Amygdala (tissue), 56 donors: Measurements from ENCODE around the gene ZNF669.
A peak's percentile ranks its signal among the peaks of the same experiment; 100 is the strongest.

Source experiments
- DNase-seq, 56 donors: peaks; one replicate each; lab custom pipeline; 2025; lab: John Stamatoyannopoulos, UW

ZNF669 gene

DNA sequence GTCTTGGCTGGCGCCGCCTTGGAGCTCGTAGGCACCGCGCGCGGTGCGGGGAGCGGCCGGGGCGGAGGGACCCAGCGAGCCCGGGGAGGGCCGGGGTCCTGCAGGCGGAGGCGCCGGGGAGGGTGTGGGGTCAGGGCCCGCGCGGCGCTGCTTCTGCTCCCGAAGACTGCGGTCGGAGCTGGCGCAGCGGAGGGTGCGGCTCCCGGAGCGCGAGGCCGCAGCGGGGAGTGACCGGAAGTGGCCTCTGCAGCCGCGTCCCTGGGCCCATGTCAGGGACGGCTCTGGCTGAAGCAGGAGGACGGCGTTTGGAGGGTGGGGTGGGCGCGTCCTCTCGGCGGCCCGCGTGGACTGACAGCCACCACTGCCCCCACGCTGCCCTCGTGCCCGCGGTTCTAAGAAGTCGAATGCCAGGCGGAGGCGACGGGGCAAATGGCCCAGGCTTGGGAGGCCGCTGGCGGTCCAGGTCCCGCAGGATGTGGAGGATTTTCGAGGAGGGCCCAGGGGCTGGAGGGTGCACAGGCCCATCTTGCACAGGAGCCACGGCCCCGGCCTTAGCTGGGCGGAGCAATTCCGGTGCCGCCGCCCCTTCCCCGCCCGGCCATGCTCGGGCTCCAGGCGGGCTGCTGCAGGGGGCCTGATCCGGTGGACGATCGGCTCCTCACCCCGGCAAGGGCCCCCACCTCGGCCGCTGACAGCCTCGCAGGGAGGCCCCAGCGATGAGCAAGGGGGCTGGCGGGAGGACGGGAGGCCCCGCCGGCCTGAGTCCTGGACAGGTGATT lies 7.7 kb upstream of the ZNF669 start:
- DNase-seq: peak in 30 of 56 donors; percentile 9 to 68 (median 34)

DNA sequence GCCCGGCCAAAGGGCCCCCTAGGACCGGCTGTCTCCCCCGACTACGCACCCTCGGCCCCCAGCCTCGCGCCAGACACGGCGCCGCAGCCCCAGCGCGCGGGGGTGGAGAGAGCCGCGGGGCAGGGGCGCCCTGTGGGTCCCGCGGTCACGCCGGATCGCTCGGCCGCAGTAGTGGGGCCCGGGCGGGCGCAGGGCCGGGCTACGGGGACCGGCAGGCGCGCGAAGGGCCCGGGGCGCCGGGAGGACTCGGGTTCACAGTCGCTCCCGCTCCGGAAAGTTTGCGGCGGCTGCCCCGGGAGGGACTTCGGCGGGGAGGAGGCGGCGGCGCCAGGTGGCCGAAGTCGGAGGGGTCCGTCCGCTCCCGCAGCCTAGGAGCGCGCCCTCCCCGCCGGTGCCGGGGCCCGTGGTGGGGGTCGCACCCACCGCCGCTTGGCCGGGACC lies 7.1 kb upstream of the ZNF669 start:
- DNase-seq: peak in 1 of 56 donors; percentile 28

DNA sequence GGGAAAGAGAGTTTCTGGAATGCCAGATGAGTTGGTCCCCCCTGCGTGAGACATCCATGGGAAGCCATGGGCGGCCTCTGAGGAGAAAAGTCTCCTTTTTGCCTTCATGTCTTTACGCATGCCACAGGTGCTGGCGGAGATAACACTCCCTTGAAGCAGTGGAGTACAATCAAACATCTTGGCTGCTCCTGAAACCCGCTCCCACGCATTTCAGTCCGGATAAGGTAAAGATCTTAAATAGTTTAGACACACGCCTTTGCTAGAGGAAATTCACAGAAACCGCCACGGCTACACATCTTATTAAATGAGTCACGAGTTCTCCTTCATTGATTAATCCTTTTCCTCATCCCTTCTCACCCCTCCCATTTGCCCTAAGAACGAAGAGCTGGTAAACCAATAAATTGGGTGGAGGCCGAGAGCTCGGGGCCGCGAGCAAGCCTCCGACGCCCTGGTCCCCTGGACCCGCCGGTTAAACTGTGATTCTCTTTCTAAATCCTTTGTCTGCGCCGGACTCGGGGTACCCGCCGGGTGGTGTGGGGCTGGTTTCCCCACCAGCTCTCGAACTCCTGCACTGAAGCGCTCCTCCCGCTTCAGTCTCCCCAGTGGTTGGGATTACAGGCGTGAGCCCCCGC lies 6.6 kb upstream of the ZNF669 start:
- no peak for DNase-seq

DNA sequence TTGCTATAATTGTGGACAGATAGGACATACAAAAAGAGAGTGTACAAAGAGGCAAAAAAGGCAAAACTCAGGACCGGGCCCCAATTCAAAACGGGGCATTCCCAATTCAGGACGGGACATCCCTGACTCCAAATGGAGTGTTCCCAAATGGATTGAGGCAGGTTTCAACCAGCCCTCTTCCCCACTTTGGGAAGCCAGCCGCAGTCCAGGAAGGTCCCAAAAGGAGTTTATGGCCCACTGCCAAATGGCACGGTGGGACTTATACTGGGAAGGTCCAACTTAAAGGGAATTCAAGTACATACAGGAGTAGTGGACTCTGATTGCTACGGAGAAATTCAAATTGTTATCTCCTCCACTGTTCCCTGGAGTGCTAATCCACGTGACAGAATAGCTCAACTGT lies 3.5 kb upstream of the ZNF669 start:
- no peak for DNase-seq

DNA sequence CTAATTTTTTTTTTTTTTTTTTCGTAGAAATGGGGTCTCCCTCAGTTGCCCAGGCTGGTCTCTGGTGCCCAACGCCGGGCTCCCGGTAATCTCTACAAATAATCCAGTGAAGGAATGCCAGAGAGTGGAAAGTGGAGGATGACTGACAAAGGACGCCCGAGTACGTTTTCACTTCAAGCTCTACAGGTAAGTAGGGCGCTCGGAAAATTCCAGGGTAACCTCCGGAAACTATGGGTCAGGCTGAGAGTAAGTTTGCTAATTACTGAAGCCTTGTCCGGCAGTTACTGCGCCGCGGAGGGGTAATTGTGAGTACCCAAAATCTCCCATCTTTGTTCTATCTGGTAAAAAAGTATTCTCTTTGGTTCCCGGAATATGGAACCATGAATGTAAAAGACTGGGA lies 1.8 kb upstream of the ZNF669 start:
- no peak for DNase-seq

DNA sequence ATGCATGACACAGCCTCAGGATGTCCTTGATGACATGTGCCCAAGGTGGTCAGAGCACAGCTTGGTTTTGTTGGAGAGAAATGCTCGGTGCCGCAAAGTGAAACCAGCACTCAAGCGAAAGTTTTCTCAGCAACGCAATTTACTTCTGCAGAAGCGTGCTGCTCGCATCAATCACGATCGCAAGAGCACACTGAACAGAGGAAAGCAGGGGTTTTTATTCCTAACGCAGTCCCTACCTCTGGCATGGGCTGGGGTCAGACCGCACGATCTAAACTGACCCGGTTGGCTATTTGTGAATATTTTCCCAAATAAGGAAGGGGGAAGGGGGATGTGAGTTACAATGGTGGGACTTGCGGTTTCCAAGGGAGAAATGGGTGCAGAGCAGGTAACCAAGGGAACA lies 809 bp upstream of the ZNF669 start:
- no peak for DNase-seq

DNA sequence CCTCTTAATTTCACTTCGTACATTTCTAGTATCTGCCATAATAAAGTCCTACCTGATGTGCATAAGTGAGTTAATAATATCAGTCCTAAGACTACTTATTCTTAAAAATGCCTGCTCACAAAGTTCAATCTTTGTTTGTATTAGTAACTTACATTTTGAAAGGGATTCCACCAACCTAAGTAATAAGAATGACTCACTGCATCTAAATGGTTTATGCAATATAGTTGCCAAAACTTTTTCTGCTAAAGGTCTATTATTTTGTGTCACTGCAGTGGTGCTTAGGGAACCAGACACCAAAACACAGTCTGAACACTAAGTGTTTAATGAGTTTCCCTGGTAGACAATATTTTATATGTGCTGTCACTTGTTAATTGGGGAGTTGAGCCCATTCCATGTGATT lies 1.8 kb downstream of the ZNF669 start:
- no peak for DNase-seq

DNA sequence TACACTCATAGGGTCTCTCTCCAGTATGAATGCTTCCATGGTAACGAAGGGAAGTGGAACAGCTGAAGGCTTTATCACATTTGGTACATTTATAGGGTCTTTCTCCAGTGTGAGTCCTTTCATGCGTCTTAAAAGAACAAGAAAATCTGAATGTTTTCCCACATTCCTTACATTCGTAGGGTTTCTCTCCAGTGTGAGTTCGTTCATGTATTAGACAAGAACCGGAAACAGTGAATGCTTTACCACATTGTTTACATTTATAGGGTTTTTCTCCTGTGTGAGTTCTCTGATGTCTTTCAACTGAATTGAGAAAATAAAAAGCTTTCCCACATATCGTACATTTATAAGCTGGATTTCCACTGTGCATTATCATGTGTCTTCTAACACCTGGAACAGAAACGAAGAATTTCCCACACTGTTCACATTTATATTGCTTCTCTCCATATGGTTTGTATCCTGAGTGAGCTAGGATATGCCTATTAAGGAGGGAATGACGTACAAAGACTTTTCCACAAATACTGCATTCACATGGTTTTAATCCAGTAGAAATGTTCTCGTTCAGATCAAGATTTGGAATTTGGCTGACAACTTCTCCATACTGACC lies 3.4 kb downstream of the ZNF669 start:
- no peak for DNase-seq

DNA sequence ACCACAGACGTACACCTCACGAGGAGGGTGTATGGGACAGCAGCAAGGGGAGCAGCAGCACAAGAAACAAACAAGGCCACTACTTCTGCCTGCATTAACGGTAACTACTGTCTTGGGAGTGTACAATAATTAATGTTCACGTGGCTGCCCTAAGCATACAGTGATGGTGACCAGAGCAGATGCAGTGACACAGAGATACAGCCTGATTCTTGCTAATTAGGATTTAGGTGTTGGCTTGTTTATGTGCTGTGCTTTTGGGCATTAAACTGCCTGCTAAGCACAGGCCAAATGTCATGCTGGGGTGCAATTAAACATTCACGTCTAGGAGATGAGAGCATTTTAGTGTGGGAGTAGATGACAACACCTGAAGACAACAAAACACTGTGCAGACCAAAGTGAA lies 7.2 kb downstream of the ZNF669 start:
- DNase-seq: no peak

DNA sequence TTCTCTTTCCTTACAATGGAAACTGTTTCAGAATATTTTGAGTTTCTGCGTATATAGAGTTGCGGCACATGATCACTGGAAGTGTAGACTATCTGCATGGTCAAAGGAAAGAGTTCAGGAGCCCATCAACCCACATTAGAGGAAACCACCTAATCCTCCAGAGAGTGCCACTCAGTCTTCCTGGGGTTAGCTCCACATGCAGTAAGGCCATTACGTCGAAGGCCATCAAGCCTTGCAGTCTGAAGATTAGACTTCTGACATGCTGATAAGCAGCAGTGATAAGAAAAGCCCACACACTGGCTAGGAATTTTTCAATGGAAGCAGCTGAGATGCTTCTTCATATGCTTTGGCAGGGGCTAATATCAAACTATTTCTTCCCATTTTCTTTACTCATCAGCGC lies 7.6 kb downstream of the ZNF669 start:
- DNase-seq: no peak

DNA sequence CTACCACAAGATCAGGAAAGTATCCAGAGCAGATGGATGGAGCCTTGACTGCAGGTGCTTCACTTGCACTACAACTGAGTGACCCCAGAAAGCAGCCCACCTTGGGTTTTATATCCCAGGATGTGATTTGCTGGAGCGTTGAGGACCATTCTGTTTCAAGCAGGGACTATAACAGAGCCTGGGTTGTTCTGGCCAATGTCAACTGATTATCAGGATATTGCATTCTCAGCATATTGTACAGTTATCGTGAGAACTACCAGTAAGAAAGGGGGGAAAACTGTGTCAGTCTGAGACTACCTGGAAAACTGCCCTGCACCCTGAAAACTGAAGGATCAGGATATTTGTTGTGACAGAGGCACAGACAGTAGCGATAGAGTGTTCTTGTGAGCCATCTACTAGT lies 8.0 kb downstream of the ZNF669 start:
- no peak for DNase-seq

DNA sequence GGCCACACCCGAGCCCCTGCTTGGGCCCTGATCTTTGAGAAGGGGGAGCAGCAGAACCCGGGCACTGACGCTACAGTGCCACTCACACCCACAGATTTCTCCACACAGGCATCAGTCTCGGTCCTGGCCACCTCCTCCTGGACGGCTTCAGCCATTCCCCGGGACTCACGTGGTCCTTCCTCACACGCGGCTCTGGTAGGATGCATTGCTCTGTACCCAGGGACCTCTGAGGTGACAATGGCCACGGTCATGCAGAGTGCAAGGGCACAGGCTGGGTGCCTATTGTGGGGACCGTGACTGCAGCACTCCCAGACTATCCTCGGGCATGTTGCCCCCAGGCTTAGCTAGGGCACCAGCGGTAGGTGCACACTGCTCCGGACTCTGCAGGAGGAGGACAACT lies 13.7 kb downstream of the ZNF669 start:
- no peak for DNase-seq

DNA sequence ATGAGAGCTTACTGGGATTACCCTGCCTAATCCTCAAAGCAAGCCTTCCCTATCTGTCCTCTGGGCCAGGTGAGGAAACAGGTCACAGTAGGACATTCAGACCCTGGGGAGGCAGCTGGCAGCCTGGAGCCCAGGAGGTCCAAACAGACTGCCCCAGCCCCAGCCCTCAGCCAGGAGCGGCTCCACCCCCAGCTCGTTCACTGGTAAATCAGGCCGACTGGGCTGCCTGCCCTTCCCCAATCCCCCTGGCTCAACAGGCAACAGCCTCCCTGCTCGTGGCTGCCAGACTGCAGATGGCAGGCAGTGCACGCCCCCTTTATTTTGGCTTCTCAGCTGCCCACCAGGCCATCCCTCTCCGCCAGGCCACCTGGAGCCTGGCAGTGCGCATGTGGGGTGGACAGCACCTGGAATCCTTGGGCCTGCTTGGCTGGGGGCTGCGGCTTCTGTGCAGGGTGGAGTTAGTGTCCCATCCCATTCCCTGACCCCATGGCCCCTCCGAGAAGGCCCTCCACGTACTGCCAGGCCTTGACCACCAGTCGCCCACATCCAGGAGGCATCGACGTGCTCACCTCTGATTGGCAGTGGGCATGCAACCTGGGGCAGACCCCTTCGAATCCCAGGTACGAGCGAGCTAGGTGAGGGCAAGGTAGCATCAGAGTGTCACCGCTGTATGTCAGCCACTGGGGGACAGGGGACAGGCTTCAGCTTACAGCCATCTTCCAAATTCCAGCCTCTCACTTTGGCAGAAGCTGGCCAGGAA lies 14.4 kb downstream of the ZNF669 start:
- no peak for DNase-seq

DNA sequence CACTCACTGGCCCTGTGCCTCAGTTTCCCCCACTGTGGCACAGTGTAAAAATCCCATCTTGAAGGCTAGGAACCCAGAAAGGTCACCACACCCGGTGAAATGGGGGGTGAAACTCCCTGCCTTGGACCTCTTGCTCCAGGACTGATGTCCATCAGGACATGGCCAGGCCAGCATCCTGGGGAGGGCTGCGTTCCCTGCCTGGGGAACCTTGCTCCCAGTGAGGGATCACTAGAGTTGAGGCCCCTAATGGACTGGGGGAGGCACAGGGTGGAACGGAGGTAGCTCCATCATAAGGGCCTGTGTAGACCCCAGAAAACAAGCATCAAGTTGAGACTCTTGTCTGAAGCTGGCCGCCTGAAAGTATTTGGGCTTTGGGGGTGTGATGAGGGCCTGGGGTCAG lies 15.2 kb downstream of the ZNF669 start:
- no peak for DNase-seq

DNA sequence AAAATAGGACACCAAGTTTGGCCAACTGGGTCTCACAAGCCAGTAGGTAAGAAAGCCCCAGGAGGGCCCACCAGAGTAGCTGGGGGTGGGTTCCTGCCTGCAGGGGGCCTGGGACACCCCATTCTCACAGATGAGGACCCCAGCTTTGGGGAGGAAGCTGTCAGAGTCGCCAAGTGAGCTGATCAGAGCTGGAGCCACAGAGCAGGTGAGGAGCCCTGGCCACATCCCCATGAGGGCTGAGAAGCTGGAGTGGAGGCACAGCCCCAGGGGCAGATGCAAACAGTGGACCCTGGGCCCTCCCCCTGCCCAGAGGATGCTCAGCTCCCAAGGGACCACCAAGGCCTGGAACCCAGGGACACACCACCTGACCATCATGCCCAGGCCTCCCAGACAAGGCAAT lies 16.9 kb downstream of the ZNF669 start:
- DNase-seq: no peak

DNA sequence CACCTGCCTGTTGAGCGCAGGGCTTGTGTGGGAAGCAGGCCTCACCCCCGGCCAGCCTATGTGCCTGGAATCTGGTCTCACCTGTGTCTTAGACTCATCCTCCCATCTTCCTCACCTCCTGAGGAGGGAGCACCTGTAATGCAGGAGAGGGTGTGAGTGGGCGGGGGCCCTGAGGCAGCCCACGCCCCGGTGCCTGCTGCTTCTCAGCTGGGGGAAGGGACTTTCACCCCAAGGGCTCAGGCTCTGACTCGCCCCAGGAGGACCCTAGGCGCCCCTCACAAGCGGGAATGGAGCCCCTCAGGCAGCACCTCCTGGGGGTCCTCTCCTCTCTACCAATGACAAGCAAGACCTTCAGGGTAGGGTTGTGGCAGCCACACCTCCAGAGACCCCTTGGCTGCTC lies 18.8 kb downstream of the ZNF669 start:
- no peak for DNase-seq

DNA sequence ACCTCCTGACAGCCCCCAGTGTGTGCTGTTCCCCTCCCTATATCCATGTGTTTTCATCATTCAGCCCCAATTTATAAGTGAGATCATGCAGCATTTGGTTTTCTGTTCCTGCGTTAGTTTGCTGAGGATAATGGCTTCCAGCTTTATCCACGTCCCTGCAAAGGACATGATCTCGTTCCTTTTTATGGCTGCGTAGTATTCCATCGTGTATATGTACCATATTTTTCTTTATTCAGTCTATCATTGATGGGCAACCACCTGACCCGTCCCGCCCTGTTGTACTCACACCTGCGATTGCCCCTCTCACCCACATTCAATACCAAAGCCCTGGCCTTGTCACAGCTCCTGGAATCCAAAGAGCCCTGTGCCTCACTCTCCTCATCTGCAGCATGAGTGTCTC lies 19.4 kb downstream of the ZNF669 start:
- DNase-seq: no peak

DNA sequence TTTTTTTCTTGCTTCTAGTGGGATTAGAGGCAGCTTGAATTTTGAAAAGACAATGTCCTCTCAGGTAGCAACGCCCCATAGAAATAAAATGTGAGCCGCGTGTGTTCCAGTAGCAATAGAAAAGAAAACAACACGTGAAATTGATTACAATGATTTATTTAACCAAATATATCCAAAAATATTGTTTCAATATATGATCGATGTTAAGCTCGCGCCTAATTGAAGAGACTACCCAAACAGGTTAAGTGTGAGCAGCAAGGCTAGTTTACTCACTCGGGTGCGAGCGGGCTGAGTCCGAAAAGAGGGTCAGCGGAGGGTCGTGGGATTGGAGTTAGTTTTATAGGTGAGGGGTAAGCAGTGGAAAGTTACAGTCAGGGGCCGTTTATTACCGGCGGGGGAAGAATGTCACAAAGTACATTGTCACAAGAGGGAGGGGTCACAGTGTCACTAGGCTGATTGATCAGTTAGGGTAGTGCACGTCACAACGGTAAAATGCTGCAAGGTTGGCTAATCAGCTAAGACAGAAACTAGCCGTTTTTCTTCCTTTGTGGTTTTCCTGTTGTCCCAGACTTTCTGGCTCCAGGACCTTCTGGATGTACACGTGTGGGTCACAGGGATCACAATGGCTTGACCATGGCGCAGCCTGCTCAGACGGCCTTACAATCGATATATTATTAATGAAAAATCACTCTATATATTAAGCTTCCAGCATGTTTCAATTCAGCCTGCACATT lies 24.8 kb downstream of the ZNF669 start:
- no peak for DNase-seq

DNA sequence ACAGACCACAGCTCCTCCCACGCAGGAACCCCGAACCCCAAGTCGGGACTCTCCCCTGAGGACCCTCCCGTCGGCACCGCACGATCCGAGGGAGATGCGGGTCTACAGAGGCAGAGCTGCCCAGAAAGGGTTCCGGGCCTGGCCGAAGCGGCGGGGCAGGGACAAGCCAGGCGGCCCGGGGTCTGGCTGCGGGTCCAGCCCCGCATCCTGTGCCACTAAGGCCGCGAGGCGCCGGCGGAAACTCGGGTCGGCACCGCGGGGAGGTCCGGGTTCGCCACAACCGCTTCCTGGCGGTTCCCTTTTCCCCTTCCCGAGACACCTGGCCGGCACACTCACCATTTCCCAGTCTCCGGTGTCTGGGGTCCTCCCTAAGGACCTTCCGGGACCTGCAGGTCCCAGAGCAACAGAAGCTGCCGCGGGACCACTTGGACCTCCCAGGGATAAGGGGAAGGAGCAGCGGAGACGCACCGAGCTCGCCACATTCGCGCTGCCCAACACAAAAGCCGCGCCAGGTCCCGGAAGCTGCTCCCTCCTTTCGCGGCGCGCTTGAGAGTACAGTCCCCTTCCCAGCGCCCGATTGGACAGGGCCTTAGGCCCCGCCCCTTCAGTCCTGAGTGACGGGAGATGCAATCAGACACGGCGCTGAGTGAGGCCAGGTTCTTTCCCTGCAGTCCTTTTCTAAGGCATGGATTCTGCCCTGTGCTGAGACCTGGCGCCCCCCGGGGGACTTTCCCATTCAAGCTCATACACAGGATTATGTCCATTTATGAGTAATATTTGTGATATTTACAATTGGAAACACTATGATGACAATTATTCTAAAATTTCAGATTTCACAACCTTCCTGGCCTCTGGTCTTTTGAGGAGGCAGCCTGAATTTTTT lies 25.7 kb downstream of the ZNF669 start, which contains the start of gene ZNF670:
ZNF670 (minus strand) TSS at position 554 of the 883 bp plus-strand sequence; CDS start at position 339, 215 bp downstream.
- DNase-seq: peak; percentile 42 to 97 (median 88)
